Smooth muscle cell (in vitro differentiated cells): ENCODE results near the gene USP47. TPM values are rescaled to one million over a fixed set of nuclear protein-coding genes. Genes with fewer than 3 reads are reported as not detected.

Source experiments
- DNase-seq: peaks from one replicate; lab custom pipeline; 2025; ENCODE audit not compliant: unreplicated experiment; lab: John Stamatoyannopoulos, UW
- H2AFZ ChIP-seq: fragments of 200-600 bp; sonication (generic); 2 replicates; pipeline ENCODE4 v1.6.0; 2016; ENCODE audit warnings: antibody characterized with exemption, low read depth, mild to moderate bottlenecking
- H3F3A ChIP-seq: fragments of 200-600 bp; sonication (generic); 2 replicates; pipeline ENCODE4 v1.6.0; 2017; ENCODE audit warnings: antibody characterized with exemption, low read depth
- H3K27ac ChIP-seq: fragments of 200-600 bp; sonication (generic); 2 replicates; pipeline ENCODE4 v1.5.1; 2016; ENCODE audit warnings: low read depth, mild to moderate bottlenecking
- H3K27me3 ChIP-seq: fragments of 200-600 bp; sonication (generic); 2 replicates; pipeline ENCODE4 v1.6.1; 2016; ENCODE audit warnings: low read depth, mild to moderate bottlenecking
- H3K36me3 ChIP-seq: fragments of 200-600 bp; sonication (generic); 2 replicates; pipeline ENCODE4 v1.5.1; 2016; ENCODE audit warnings: low read depth
- H3K4me1 ChIP-seq: fragments of 200-600 bp; sonication (generic); 2 replicates; pipeline ENCODE4 v1.5.1; 2016; ENCODE audit warnings: low read depth
- H3K4me2 ChIP-seq: fragments of 200-600 bp; sonication (generic); 2 replicates; pipeline ENCODE4 v1.6.0; 2016; ENCODE audit warnings: mild to moderate bottlenecking
- H3K4me3 ChIP-seq: fragments of 200-600 bp; sonication (generic); 2 replicates; pipeline ENCODE4 v1.5.1; 2016; ENCODE audit warnings: mild to moderate bottlenecking
- H3K79me2 ChIP-seq: fragments of 200-600 bp; sonication (generic); 2 replicates; pipeline ENCODE4 v1.6.0; 2016; ENCODE audit warnings: low read depth, mild to moderate bottlenecking
- H3K9ac ChIP-seq: fragments of 200-600 bp; sonication (generic); 2 replicates; pipeline ENCODE4 v1.6.0; 2016; ENCODE audit warnings: low read depth
- H3K9me3 ChIP-seq: fragments of 200-600 bp; sonication (generic); replicated peaks from 2 replicates; pipeline ENCODE4 v1.5.1; 2016; ENCODE audit warnings: low read depth
- H4K20me1 ChIP-seq: fragments of 200-600 bp; sonication (generic); 2 replicates; pipeline ENCODE4 v1.6.0; 2016; ENCODE audit warnings: low read depth
- CTCF ChIP-seq: fragments of 200-600 bp; sonication (generic); IDR thresholded peaks from 2 replicates; pipeline ENCODE4 v1.5.1; 2017; ENCODE audit warnings: borderline replicate concordance, mild to moderate bottlenecking, antibody characterized with exemption; ENCODE audit not compliant: insufficient read depth, poor library complexity, severe bottlenecking
- WGBS: methylation state at CpG from one replicate; pipeline ENCODE4 v1.1.7; 2016; ENCODE audit warnings: low lambda C conversion rate; 5-methylcytosine and 5-hydroxymethylcytosine counted together
- polyA plus RNA-seq: library from polyadenylated mRNA; unstranded; fragments of >200 nt; fragmentation: Nextera tagmentation; extraction: Ambion mirVana; gene quantifications from 2 replicates; pipeline ENCODE4 v1.2.1, GENCODE V29; 2016
- total RNA-seq: library from RNA; depleted of rRNA; stranded (reverse); fragments of >200 nt; gene quantifications from 2 replicates; pipeline ENCODE4 v1.2.3, GENCODE V29; 2014

USP47 gene
- total and polyA plus RNA-seq, 2 experiments from 2014 or later, result 38.0 to 75.3 TPM

GRCh38 chr11:11949482-11949881 lies 107.7 kb downstream of the USP47 start:
- no peak overlapping the region for H3K27ac ChIP-seq
- peaks cover 4% of the 10 kb centered on the region for H4K20me1 ChIP-seq
- H2AFZ ChIP-seq, result no peak overlapping the region
- no peak overlapping the region for H3K4me2 ChIP-seq
- no peak overlapping the region for H3K9ac ChIP-seq
- no peak for DNase-seq
- no peak overlapping the region for H3K4me3 ChIP-seq
- no peaks in the 10 kb centered on the region for H3K79me2 ChIP-seq
- TF ChIP-seq CTCF, result no peak
- no peaks in the 10 kb centered on the region for H3K9me3 ChIP-seq
- peaks cover 30% of the 10 kb centered on the region for H3K36me3 ChIP-seq
- no peaks in the 10 kb centered on the region for H3K27me3 ChIP-seq
- no peaks in the 10 kb centered on the region for H3K4me1 ChIP-seq
- no peaks in the 10 kb centered on the region for H3F3A ChIP-seq

GRCh38 chr11:11952036-11952435 lies 110.3 kb downstream of the USP47 start:
- Histone ChIP-seq H2AFZ (no peak overlapping the region), H3K9me3 (no peaks in the 10 kb centered on the region), H3K36me3 (peaks cover 46% of the 10 kb centered on the region), H3K4me2 (no peak overlapping the region), H3F3A (peaks cover 9% of the 10 kb centered on the region), H3K9ac (no peak overlapping the region), H3K4me1 (no peaks in the 10 kb centered on the region), H3K27ac (no peak overlapping the region), H4K20me1 (no peaks in the 10 kb centered on the region), H3K4me3 (no peak overlapping the region), H3K79me2 (no peaks in the 10 kb centered on the region), H3K27me3 (no peaks in the 10 kb centered on the region)
- TF ChIP-seq CTCF, result no peak
- no peak for DNase-seq

- no peak for DNase-seq
- Histone ChIP-seq H3K27ac (no peak overlapping the region), H3K4me2 (no peak overlapping the region), H3K9me3 (no peaks in the 10 kb centered on the region), H3K36me3 (peaks cover 30% of the 10 kb centered on the region), H4K20me1 (no peaks in the 10 kb centered on the region), H3K79me2 (no peaks in the 10 kb centered on the region), H3K4me3 (no peak overlapping the region), H3K9ac (no peak overlapping the region), H3K4me1 (peaks cover 6% of the 10 kb centered on the region), H2AFZ (no peak overlapping the region), H3K27me3 (no peaks in the 10 kb centered on the region), H3F3A (peaks cover 11% of the 10 kb centered on the region)
- 82% methylated on average over 5 of the region's 5 CpGs for WGBS
- no peak for TF ChIP-seq CTCF
Observed at GRCh38 chr11:11956006-11956405, 114.2 kb downstream of the USP47 start.

GRCh38 chr11:11958403-11959231 lies 116.8 kb downstream of the USP47 start:
- no peak for DNase-seq
- H3F3A ChIP-seq, result peaks cover 11% of the 10 kb centered on the region
- no peaks in the 10 kb centered on the region for H3K27me3 ChIP-seq
- no peak overlapping the region for H3K9ac ChIP-seq
- H3K9me3 ChIP-seq, result no peaks in the 10 kb centered on the region
- no peak overlapping the region for H2AFZ ChIP-seq
- no peaks in the 10 kb centered on the region for H3K79me2 ChIP-seq
- no peaks in the 10 kb centered on the region for H4K20me1 ChIP-seq
- no peak overlapping the region for H3K4me3 ChIP-seq
- no peak overlapping the region for H3K4me2 ChIP-seq
- peaks cover 6% of the 10 kb centered on the region for H3K4me1 ChIP-seq
- TF ChIP-seq CTCF, result no peak
- no peak overlapping the region for H3K27ac ChIP-seq
- peaks cover 20% of the 10 kb centered on the region for H3K36me3 ChIP-seq
- WGBS, result 94% methylated on average over 11 of the region's 11 CpGs
